Measurements from ENCODE around the gene TRDN.
"Not testable (repeated sequence)": the region's sequence is repeated elsewhere in the genome, so short reads cannot be mapped to it uniquely, and the experiment has no call there.

TRDN gene

GRCh38 chr6:123629258-123629941 is 7.3 kb downstream of the TRDN start:
- DNase-seq = no peak

GRCh38 chr6:123625696-123626095 is 11.1 kb downstream of the TRDN start:
- DNase-seq = no peak

GRCh38 chr6:123622780-123623179 is 14.0 kb downstream of the TRDN start:
- no peak for DNase-seq

- DNase-seq = no peak
These were observed 17.6 kb downstream of the TRDN start for GRCh38 chr6:123619156-123619555.

GRCh38 chr6:123616942-123617341 is 19.8 kb downstream of the TRDN start:
- DNase-seq = no peak

- DNase-seq = no peak
These were observed 20.7 kb downstream of the TRDN start for GRCh38 chr6:123616016-123616415.

- DNase-seq = no peak
These were observed 26.0 kb downstream of the TRDN start for GRCh38 chr6:123610779-123611178.

- DNase-seq = no peak
These were observed 32.7 kb downstream of the TRDN start for GRCh38 chr6:123604067-123604466.

- no peak for DNase-seq
These were observed 38.7 kb downstream of the TRDN start for GRCh38 chr6:123598011-123598410.

- DNase-seq = no peak
These were observed 42.0 kb downstream of the TRDN start for GRCh38 chr6:123594776-123595175.

GRCh38 chr6:123592426-123592825 is 44.3 kb downstream of the TRDN start:
- no peak for DNase-seq

- no peak for DNase-seq
These were observed 46.8 kb downstream of the TRDN start for GRCh38 chr6:123589973-123590372.

- no peak for DNase-seq
These were observed 47.4 kb downstream of the TRDN start for GRCh38 chr6:123589317-123589716.

- DNase-seq = no peak
These were observed 48.2 kb downstream of the TRDN start for GRCh38 chr6:123588546-123588895.

- no peak for DNase-seq
These were observed 48.8 kb downstream of the TRDN start for GRCh38 chr6:123587838-123588545.

GRCh38 chr6:123587407-123587806 is 49.3 kb downstream of the TRDN start:
- DNase-seq = not testable (repeated sequence)

GRCh38 chr6:123580331-123580730 is 56.4 kb downstream of the TRDN start:
- no peak for DNase-seq

GRCh38 chr6:123575188-123575587 is 61.6 kb downstream of the TRDN start:
- no peak for DNase-seq

- DNase-seq = no peak
These were observed 65.7 kb downstream of the TRDN start for GRCh38 chr6:123570813-123571684.

- DNase-seq = no peak
These were observed 67.2 kb downstream of the TRDN start for GRCh38 chr6:123569575-123569974.

GRCh38 chr6:123565529-123565928 is 71.2 kb downstream of the TRDN start:
- DNase-seq = no peak

GRCh38 chr6:123564361-123564760 is 72.4 kb downstream of the TRDN start:
- no peak for DNase-seq

- no peak for DNase-seq
These were observed 74.1 kb downstream of the TRDN start for GRCh38 chr6:123562677-123563076.

- DNase-seq = no peak
These were observed 74.5 kb downstream of the TRDN start for GRCh38 chr6:123562264-123562663.
